ENCODE measurements around the gene CRB2. TPM values are rescaled to one million over a fixed set of nuclear protein-coding genes. Genes with fewer than 3 reads are reported as not detected.

CRB2 gene
- total RNA-seq, 6 donors from 2014 or later, result 0.13 to 0.23 TPM; not detected in 4

DNA sequence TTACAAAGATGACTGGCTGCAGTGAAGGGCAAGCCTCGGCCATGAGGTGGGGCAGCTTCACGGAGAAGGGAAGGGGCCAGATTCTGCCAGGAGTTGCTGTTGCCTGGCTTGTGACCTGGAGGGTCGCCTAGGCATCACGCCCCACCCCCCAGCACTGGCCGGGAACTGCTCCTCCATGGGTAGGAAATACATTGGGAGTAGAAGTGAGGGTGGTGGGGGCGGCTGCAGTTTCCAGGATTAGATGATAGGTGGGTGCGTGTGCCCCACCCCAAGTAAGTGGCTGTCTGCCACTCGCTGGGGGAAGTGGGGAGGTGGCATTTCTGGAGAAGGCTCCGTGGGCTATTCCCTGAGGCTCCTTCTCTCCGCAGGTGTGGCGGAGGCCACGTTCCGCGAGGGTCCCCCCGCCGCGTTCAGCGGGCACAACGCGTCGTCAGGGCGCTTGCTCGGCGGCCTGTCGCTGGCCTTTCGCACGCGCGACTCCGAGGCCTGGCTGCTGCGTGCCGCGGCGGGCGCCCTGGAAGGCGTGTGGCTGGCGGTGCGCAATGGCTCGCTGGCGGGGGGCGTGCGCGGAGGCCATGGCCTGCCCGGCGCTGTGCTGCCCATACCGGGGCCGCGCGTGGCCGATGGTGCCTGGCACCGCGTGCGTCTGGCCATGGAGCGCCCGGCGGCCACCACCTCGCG, 16.9 kb downstream of the CRB2 start:
- peak in 1 of 2 donors; percentile 81 for DNase-seq
- Histone ChIP-seq H3K27me3 (peaks cover 0 to 26% (median 9%) of the 10 kb centered on the region in 4 donors), H3K36me3 (no peaks in the 10 kb centered on the region), H3K4me3 (no peak overlapping the region), H3K27ac (no peak overlapping the region), H3K9me3 (no peaks in the 10 kb centered on the region), H3K4me1 (peaks cover 0 to 21% (median 9%) of the 10 kb centered on the region in 4 donors)
- TF ChIP-seq EP300 (IDR thresholded peaks at IDR 0.05) (no peak), POLR2A (IDR thresholded peaks at IDR 0.05) (no peak), POLR2AphosphoS5 (IDR thresholded peaks at IDR 0.05) (no peak)
- TF ChIP-seq, protein P1, sequence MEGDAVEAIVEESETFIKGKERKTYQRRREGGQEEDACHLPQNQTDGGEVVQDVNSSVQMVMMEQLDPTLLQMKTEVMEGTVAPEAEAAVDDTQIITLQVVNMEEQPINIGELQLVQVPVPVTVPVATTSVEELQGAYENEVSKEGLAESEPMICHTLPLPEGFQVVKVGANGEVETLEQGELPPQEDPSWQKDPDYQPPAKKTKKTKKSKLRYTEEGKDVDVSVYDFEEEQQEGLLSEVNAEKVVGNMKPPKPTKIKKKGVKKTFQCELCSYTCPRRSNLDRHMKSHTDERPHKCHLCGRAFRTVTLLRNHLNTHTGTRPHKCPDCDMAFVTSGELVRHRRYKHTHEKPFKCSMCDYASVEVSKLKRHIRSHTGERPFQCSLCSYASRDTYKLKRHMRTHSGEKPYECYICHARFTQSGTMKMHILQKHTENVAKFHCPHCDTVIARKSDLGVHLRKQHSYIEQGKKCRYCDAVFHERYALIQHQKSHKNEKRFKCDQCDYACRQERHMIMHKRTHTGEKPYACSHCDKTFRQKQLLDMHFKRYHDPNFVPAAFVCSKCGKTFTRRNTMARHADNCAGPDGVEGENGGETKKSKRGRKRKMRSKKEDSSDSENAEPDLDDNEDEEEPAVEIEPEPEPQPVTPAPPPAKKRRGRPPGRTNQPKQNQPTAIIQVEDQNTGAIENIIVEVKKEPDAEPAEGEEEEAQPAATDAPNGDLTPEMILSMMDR (IDR thresholded peaks at IDR 0.05), result no peak
- WGBS, 2 donors, result 14 to 60% methylated on average over 1 to 46 of the region's 58 CpGs
- no peak for ATAC-seq (ENCODE audit: low FRiP score in 2 of 2)

GRCh38 chr9:123373447-123373923, 17.5 kb downstream of the CRB2 start:
- ATAC-seq (ENCODE audit: low FRiP score in 2 of 2), result no peak
- DNase-seq, result peak in 1 of 2 donors; percentile 83
- no peaks in the 10 kb centered on the region for H3K9me3 ChIP-seq
- no peak for TF ChIP-seq EP300 (IDR thresholded peaks at IDR 0.05)
- TF ChIP-seq, protein P1 (IDR thresholded peaks at IDR 0.05), result no peak
- no peak for TF ChIP-seq POLR2A (IDR thresholded peaks at IDR 0.05)
- no peak for TF ChIP-seq POLR2AphosphoS5 (IDR thresholded peaks at IDR 0.05)
- H3K4me3 ChIP-seq, result no peak overlapping the region
- WGBS, 2 donors, result 4% methylated on average over 33 of the region's 60 CpGs; no CpG with 5 or more reads in 1 of the 2 donors
- no peaks in the 10 kb centered on the region for H3K36me3 ChIP-seq
- H3K4me1 ChIP-seq, result peaks cover 0 to 21% (median 9%) of the 10 kb centered on the region in 4 donors
- H3K27me3 ChIP-seq, result peaks cover 0 to 26% (median 9%) of the 10 kb centered on the region in 4 donors
- no peak overlapping the region for H3K27ac ChIP-seq

DNA sequence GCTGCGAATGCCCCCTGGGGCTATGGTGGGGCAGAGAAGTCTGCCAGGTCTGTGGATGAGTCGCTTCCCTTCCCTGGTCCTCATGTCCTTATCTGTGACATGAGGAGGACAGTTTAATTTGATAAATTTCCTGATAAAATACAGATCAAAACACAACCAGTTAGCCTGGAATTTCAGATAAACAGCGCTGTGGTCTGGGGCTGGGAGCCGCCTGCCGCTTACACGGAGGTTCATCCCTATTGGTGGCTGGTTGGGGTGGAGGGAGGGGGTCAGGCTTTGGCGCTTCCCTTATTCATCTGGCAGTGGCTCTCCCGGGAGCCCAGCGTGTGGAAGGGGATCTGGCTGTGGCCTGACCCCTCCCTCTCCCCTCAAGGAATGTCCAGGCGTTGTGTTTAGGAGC, 17.9 kb downstream of the CRB2 start:
- Histone ChIP-seq H3K36me3 (no peaks in the 10 kb centered on the region), H3K9me3 (no peaks in the 10 kb centered on the region), H3K4me1 (peaks cover 0 to 21% (median 9%) of the 10 kb centered on the region in 4 donors), H3K27ac (no peak overlapping the region), H3K27me3 (peaks cover 0 to 26% (median 9%) of the 10 kb centered on the region in 4 donors), H3K4me3 (no peak overlapping the region)
- DNase-seq (no peak), ATAC-seq (ENCODE audit: low FRiP score in 2 of 2) (no peak)
- TF ChIP-seq, protein P1 (IDR thresholded peaks at IDR 0.05), result no peak
- WGBS, 2 donors, result 12 to 23% methylated on average over 7 to 10 of the region's 10 CpGs

DNA sequence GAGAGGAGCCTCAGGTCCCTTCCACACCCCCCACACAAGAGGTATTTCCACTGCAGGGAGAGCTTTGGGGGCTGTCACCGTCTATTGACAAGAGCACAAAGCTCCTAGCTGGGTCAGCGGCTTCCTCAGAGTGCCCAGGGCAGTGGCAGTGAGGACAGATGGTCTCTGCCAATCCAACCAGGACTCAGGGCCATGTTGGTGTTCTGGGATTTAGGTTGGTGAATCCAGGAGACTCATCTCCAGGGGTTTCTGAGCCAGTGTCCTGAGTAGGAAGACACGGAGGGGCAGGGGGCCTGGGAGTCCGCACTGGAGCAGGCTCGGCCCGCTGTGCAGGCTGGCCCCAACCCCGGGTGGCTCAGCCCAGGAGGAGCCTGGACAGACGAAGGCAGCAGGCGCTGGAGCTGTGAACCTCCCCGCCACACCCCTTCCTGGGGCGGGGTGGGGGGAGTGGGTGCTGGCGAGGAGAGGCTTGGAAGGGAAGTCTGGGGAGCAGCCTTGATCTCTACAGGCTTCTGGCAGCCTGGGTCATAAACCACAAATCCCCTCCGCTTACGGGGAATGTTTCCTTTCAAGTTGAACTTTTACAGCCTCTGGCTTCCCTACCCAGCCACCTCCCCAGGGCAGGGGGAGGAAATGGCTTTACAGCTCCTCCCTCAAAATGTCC, 19.6 kb downstream of the CRB2 start:
- peak in 1 of 2 donors; percentile 45 for ATAC-seq (ENCODE audit: low FRiP score in 2 of 2)
- no peak overlapping the region for H3K27ac ChIP-seq
- H3K36me3 ChIP-seq, result peaks cover 0 to 5% (median 0%) of the 10 kb centered on the region in 4 donors
- H3K27me3 ChIP-seq, result peaks cover 0 to 26% (median 9%) of the 10 kb centered on the region in 4 donors
- TF ChIP-seq POLR2AphosphoS5 (IDR thresholded peaks at IDR 0.05) (no peak), POLR2A (IDR thresholded peaks at IDR 0.05) (no peak), EP300 (IDR thresholded peaks at IDR 0.05) (no peak)
- TF ChIP-seq, protein P1 (IDR thresholded peaks at IDR 0.05), result no peak
- DNase-seq, result peak in 1 of 2 donors; percentile 78
- no peak overlapping the region for H3K4me3 ChIP-seq
- peaks cover 0 to 21% (median 9%) of the 10 kb centered on the region in 4 donors for H3K4me1 ChIP-seq
- no peaks in the 10 kb centered on the region for H3K9me3 ChIP-seq
- 18 to 19% methylated on average over 11 to 13 of the region's 14 CpGs for WGBS, 2 donors

Data from upper lobe of left lung (tissue), 6 donors.